HG03571 (cell line): ENCODE data around the gene DRD4.

Source experiments
- ATAC-seq: cut with Tn5 transposase; IDR thresholded peaks from one replicate; pipeline ENCODE4 v1.9.1; 2021; ENCODE audit not compliant: unreplicated experiment

The DRD4 gene

GRCh38 chr11:636511-637332 lies at the start of gene DRD4:
Gene DRD4, plus strand, starts transcription at chr11:637269. Its CDS starts 36 bp downstream, at chr11:637305.
- ATAC-seq, result no peak

- ATAC-seq, result no peak
Observed at GRCh38 chr11:587546-587945, 49.5 kb upstream of the DRD4 start.

GRCh38 chr11:587978-588380 lies 49.1 kb upstream of the DRD4 start:
- ATAC-seq, result no peak

GRCh38 chr11:589798-590197 lies 47.3 kb upstream of the DRD4 start:
- ATAC-seq, result no peak

GRCh38 chr11:590997-591396 lies 46.1 kb upstream of the DRD4 start:
- no peak for ATAC-seq

- no peak for ATAC-seq
Observed at GRCh38 chr11:592501-592900, 44.6 kb upstream of the DRD4 start.

- ATAC-seq, result no peak
Observed at GRCh38 chr11:592918-593317, 44.2 kb upstream of the DRD4 start.

- no peak for ATAC-seq
Observed at GRCh38 chr11:593347-593746, 43.7 kb upstream of the DRD4 start.

GRCh38 chr11:595400-595799 lies 41.7 kb upstream of the DRD4 start:
- ATAC-seq, result no peak

GRCh38 chr11:596374-596773 lies 40.7 kb upstream of the DRD4 start:
- no peak for ATAC-seq

- no peak for ATAC-seq
Observed at GRCh38 chr11:597166-597725, 39.8 kb upstream of the DRD4 start.

GRCh38 chr11:598005-598680 lies 38.9 kb upstream of the DRD4 start:
- ATAC-seq, result no peak

GRCh38 chr11:601573-602245 lies 35.4 kb upstream of the DRD4 start:
- ATAC-seq, result no peak

- no peak for ATAC-seq
Observed at GRCh38 chr11:603154-603553, 33.9 kb upstream of the DRD4 start.

- no peak for ATAC-seq
Observed at GRCh38 chr11:605286-606129, 31.6 kb upstream of the DRD4 start.

- no peak for ATAC-seq
Observed at GRCh38 chr11:606245-606644, 30.8 kb upstream of the DRD4 start.

- no peak for ATAC-seq
Observed at GRCh38 chr11:607020-607780, 29.9 kb upstream of the DRD4 start.

- no peak for ATAC-seq
Observed at GRCh38 chr11:607971-608659, 29.0 kb upstream of the DRD4 start.

GRCh38 chr11:608791-609251 lies 28.2 kb upstream of the DRD4 start:
- no peak for ATAC-seq
